CD4-positive, alpha-beta T cell treated with Interleukin-2 at 100 ng/mL for 4 hours (primary cell): ENCODE measurements around the gene PLCXD1.
"Not testable (repeated sequence)": the region's sequence is repeated elsewhere in the genome, so short reads cannot be mapped to it uniquely, and the experiment has no call there.

ENCODE experiments used
- DNase-seq: peaks from one replicate; pipeline ENCODE4 v3.0.0-alpha.2; 2020; ENCODE audit warnings: low spot score

The PLCXD1 gene

DNA sequence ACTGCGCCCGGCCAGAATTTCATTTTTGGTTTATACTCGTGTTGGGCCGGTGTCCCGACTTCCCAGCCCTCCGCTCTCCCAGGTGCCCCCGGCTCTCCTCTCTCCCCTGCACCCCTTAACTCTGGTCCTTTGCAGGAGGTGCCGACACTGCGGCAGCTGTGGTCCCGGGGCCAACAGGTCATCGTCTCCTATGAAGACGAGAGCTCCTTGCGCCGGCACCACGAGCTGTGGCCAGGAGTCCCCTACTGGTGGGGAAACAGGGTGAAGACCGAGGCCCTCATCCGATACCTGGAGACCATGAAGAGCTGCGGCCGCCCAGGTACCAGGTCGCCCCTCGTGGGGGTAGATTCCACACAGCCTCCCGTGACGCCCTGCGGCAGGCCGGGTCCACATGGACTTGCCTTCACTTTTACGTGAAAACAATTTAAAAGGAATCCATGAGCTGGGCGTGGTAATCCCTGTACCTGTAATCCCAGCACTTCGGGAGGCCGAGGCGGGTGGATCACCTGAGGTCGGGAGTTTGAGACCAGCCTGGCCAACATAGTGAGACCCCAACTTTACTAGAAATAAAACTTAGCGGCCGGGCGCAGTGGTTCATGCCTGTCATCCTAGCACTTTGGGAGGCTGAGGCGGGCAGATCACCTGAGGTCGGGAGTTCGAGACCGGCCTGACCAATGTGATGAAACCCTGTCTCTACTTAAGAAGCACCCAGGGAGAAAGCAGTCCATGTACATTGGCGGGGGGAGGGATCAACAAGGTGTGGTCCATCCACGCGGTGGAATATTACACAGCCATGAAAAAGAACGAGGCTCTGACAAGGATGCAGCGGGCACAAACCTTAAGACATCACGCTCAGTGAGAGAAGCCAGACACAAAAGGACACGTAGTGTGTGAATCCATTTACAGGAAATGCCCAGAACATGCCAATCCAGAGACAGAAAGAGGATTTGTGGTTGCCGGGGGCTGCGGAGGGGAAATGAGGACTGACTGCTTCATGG is 12.0 kb downstream of the PLCXD1 start:
- no peak for DNase-seq

DNA sequence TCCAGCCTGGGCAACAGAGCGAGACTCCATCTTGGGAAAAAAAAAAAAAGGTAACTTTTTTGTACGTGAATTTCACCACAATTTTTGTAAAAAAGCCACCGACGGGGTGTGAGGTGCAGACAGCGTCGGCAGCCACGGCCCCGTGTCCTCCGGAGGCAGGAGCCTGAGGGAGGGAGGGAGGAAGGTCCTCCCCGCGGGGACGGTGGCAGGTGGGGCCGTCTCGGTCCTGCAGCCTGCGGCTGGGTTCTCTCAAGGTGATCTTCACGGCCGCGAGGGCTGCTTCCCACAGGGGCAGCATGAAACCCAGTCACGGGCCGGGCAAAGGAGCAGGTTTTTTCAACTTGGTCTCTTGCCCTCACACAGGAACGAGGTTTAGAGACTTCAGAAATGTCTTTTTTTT is 14.0 kb downstream of the PLCXD1 start:
- DNase-seq = no peak

DNA sequence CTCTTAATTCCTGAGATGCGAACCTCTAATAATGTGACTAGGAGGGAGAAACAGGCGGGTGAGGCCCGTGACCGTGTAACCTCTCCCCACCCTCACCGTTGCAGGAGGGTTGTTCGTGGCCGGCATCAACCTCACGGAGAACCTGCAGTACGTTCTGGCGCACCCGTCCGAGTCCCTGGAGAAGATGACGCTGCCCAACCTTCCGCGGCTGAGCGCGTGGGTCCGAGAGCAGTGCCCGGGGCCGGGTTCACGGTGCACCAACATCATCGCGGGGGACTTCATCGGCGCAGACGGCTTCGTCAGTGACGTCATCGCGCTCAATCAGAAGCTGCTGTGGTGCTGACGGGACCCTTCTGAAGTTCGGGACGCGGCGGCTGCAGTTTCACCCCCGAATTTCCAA is 17.8 kb downstream of the PLCXD1 start:
- DNase-seq = no peak

DNA sequence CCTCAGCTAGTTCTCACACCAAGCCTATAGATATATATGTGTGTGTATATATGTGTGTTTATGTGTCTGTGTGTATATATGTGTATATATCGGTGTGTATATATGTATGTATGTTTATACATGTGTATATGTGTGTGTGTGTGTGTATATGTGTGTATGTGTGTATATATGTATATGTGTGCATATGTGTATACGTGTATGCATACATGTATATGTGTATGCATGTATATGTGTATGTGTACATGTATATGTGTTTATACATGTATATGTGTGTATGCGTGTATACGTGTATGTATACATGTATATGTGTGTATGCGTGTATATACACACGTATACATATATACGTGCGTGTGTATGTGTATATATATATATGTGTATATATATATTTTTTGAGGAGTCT is 19.2 kb downstream of the PLCXD1 start:
- no peak for DNase-seq

DNA sequence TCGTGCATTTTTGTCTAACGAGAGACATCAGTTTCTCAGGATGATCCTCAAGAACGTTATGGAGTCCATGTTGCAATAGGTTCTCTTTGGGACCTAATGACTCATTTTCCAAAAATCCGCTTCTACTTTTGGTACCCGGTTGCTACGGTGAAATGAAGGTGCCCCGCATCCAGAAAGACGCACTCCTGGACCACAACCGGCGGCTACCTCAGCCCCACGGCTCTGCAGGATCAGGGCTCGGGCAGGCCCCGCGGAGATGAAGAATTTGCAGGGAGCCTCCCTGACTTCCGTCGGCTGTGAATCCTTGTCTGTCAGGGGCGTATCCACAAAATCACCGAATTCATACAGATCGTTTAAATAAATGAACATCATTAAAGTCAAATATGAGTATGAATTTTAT is 21.8 kb downstream of the PLCXD1 start:
- DNase-seq = no peak

DNA sequence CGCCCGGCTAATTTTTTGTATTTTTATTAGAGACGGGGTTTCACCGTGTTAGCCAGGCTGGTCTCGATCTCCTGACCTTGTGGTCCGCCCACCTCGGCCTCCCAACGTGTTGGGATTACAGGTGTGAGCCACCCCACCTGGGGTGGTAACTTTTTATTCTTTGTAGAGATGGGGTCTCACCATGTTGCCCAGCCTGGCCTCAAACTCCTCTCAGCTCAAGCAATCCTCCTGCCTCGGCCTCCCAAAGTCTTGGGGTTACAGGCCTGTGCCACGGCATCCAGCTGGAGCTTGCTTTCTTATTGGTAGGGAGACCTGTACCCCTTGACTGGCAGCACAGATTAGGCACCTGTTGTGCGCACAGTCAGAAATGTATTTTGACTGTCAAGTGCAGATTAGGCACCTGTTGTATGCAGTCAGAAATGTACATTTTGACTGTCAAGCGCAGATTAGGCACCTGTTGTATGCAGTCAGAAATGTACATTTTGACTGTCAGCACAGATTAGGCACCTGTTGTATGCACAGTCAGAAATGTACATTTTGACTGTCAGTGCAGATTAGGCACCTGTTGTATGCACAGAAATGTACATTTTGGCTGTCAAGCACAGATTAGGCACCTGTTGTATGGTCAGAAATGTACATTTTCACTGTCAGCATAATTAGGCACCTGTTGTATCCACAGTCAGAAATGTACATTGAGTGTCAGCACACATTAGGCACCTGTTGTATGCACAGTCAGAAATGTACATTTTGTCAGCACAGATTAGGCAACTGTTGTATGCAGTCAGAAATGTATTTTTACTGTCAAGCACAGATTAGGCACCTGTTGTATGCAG is 24.8 kb downstream of the PLCXD1 start:
- DNase-seq = not testable (repeated sequence)

DNA sequence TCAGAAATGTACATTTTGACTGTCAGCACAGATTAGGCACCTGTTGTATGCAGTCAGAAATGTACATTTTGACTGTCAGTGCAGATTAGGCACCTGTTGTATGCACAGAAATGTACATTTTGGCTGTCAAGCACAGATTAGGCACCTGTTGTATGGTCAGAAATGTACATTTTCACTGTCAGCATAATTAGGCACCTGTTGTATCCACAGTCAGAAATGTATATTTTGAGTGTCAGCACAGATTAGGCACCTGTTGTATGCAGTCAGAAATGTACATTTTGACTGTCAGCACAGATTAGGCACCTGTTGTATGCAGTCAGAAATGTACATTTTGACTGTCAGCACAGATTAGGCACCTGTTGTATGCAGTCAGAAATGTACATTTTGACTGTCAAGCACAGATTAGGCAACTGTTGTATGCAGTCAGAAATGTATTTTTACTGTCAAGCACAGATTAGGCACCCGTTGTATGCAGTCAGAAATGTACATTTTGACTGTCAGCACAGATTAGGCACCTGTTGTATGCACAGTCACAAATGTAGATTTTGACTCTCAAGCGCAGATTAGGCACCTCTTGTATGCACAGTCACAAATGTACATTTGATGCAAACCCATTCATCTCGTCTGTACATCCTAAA is 25.6 kb downstream of the PLCXD1 start:
- DNase-seq = not testable (repeated sequence)

DNA sequence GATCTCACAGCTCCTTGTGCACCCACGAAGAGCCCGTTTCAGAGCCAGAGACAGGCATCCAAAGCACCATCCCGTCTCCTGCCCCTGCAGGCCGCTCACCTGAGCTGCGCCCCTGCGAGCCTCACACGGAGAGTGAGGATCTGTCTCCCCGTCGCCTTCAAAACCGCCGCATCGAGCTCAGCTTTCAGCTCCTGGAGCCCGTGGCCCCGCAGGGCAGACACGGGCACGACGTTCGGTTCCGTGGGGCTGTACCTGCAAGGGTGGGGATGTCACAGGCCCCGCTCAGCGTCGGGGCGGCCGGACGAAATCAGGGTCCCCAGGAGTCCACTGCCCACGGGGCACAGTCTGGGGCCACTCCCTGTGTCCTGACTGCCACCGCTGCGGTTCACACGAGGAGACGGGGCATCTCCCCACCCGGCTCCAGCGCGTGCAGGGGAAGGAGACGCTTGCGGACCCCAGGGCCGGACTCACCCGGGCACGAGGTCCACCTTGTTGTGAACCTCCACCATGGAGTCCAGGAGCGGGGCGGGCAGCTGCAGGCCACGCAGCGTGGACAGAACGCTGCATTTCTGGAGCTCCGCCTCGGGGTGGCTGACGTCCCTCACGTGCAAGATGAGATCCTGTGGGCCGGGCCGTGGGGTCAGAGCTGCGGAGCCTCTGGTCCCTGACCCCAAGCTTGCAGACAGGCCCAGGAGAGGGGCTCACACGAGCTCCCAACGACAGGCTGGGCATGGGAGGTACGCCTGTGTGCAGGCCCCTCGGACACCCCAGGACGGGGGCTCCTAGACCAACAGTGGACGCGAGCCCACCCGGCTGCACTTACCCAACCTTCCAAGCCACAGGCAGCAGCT is 26.3 kb downstream of the PLCXD1 start:
- no peak for DNase-seq

DNA sequence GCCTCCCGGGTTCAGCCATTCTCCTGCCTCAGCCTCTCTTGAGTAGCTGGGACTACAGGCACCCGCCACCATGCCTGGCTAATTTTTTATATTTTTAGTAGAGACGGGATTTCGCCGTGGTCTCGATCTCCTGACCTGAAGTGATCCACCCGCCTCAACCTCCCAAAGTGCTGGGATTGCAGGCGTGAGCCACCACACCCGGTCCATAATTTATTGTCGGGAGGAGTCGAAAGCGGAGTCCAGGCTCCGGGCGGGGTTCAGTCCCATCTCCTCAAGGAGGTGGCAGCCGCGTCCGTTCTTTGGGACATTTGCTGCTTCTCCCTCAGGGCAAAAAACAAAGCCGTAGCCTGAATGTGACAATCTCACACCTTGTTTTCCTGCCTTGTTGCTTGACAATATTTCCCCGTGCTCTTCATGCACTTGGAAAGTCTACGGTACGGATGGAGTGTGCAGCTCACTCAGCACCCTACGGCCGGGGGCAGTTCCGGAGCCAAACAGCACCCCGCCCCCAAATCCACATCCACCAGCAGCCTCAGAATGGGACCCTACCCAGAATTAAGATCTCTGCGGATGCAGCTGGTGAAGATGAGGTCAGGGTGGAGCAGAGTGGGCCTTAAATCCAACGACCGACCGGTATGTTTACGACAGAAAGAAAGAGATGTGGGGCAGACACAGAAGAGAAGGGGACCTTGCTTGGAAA is 27.8 kb downstream of the PLCXD1 start:
- no peak for DNase-seq

DNA sequence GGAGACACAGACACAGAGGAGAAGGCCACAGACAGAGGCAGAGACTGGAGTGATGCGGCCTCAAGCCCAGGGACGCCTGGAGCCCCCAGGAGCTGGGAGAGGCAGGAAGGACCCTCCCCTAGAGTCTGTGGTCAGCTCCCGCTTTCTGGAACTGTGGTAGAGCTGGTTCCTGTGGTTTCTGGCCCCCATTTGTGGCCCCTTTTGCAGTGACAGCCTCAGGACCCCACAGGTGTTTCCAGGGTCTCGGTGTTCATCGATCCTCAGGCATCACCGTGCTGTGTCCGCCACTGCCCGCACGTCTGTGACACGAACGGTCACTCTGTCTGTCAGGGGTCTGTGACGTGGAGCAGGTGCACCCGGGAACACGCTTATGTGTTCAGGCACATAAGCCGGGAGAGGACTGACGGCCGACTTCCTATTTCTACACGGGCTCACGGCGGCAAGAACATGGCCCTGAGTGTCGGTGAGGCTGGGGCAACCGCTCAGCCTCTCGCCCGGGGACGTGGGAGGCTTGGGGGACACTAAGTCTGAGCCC is 29.5 kb downstream of the PLCXD1 start:
- no peak for DNase-seq

DNA sequence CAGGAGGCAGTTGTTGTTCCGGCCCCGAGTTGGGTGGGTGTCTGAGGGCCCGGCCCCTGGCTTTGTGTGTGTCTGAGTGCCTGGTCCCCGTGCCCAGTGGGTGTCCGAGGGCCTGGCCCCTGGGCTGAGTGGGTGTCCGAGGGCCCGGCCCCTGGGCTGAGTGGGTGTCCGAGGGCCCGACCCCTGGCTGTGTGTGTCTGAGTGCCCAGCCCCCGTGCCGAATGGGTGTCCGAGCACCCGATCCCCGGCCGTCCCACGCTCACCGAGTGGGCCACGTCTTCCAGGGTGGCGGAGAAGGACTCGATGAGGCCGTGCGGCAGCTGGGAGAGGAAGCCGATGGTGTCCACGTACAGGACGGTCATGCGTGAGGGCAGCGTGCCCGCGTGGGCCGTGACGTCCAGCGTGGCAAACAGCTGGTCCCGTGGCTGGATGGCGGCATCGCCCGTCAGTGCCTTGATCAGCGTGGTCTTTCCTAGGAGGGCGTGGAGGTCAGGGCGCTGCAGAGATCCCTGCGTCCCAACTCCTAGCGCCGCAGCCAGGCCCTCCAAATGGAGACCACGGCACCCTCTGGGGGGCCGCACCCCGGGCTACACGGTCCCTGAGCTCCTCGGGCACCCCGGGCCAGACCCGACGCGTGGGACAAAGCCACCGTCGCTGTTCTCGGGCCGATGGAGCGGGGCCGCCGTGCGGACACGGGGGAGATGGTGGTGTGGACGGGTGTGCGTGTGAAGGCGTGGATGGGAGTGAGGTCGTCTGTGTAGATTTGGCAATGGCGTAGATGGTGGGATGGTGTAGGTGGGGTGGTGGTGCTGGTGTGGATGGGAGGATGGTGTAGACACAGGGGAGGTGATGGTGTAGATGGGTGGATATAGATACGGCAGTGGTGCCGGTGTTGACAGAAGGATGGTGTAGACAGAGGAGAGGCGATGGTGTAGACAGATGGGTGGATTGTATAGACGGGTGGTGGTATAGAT is 30.3 kb downstream of the PLCXD1 start:
- DNase-seq = no peak

DNA sequence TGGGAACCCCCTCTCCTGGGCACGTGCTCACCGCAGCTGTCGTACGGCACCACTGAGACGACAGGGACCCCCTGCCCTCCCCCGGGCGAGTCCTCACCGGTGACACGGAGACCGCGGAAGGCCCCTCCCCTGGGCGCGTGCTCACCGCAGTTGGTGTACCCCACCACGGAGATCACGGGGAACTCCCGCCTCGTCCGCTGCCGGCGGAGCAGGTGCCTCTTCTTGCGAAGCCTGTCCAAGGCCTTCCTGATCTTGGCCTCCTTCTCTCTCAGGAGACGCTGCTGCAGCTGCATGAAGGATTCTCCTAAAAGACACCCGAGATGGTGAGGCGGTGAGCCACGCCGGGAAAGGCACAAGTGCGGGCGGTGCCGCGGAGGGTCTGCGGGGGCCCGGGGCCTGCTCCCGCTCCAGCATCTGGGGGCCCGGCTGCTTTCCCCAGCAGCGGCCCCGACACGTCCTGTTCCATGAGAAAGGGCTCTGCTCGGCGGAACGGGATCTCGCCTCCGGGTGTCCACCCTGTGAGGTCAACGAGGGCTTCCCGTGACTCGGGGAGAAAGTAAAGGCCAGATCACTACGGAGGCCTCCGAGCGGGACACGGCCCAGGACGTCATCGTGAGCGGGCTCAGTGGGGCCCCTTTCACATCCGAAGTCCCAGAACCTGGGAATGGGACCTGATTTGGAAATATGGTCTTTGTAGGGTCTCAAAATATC is 31.6 kb downstream of the PLCXD1 start:
- no peak for DNase-seq

DNA sequence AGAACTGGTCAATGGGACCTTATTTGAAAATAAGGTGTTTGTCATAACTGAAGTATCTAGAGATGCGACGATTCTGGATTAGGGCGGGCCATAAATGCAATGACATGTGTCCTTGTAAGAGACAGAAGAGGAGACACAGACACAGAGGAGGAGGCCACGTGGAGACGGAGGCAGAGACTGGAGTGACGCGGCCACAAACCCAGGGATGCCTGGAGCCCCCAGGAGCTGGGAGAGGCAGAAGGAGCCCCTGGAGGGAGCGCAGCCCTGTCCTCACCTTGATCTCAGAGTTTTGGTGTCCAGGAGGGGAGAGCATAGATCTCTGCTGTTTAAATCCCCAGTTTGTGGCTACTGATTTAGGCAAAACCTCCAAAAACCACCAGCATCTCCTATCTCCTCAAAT is 32.4 kb downstream of the PLCXD1 start:
- DNase-seq = no peak

DNA sequence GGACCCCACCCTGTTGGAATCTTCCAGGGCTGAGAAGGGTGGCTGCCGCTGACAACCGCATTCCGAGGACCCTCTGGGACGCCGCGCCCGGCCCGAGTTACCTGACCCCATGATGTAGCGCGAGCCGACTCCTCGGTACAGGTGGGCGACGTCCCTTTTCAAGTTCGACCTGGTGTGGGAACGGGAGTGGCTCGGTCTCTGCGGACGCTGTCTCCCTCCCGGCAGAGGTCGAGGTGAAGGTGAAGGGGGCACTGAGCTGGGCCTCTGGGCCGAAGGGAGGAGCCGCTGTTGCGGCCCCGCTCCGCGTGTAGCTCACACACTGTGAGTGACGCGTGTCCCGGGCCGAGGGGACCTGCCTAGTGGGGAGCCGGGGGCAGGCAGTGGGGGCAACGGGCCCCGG is 32.9 kb downstream of the PLCXD1 start:
- DNase-seq = no peak

DNA sequence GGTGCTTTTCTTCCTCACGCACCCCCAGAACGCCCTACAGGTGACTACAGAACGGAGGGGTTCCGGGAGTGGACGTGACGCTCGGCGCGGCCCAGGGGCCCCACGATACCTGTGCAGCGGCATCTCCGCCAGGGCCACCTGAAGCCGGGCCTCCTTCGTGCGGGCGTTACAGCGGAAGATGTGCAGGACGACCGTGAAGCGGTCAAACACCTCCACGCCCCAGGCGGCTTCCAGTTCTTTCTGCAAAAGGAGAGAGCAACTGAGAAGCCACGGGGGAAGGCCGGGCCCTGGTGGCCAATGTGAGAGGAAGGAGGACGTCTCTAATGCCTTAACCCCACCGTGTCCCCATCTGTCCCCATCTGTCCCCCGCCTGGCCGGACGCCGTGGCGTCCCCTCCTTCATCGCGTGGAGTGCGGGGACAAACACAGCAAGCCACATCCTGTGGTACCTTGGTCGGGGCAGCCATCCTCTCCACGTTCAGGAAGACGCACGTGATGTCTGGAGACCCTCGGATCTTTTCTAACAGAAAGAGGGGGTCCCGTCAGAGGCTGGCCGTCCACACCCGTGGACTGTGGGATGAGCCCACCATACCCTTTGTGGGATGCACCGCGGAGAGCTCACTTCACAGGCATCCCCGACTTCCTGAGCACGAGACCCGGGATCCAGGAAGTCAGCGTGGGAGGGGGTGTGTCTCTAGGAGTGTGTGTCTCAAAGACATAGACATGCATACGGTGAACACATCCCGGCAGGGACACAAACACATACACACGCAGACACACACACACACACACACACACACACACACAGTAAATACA is 33.8 kb downstream of the PLCXD1 start:
- no peak for DNase-seq

DNA sequence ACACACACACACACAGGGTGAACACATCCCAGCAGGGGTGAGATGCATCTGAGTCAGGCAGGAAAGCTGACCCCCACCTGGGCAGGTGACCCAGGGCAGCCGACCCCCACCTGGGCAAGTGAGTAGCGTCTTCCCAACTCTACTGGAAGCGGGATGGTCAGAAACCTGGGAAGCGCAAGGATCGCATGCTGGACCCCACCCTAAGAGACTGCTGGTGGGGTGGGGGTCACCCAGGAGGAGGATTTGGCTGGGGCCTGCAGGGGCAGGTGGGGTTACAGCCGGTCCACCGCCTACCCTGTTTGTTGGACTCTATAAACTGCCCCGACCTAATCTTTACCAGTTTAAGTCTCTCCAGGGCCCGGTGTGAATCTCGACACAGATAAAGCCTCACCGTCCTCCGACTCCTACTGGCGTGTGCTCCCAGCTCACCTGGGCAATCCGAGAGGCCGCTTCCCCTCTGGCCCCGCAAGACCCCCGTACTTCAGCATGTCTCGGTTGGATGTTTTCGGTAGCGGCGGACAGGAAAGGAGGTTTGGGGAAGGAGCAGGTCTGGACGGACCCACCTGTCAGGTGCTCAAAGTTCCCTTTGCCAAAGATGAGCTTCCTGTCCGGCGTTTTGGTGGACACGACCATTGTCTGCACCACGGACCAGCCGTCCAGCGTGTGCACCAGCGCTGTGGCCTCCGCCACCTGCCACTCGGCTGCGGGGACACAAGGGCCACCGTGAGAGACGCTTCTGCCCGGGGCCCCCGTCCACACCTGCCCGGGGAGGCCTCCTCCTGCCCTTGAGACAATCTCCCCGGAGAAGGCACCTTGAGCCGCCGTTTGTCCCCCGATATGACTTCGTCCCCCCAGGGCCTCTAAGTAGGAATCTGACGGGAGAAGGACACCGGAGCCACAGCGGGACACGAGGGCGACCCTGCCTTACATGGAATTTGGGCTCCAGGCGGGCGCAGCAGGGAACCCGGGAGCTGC is 35.5 kb downstream of the PLCXD1 start:
- no peak for DNase-seq
